GM12865 (cell line): Measurements from ENCODE around the gene C14orf132.

Source experiments
- DNase-seq: peaks from one replicate; pipeline ENCODE4 v3.0.0; 2010; ENCODE audit warnings: low read depth
- H3K4me3 ChIP-seq: 2 replicates; pipeline ENCODE4 v1.5.1; 2011; ENCODE audit warnings: mild to moderate bottlenecking, low read depth, low read length, control low read depth
- TF ChIP-seq, protein P1 (sequence below): IDR thresholded peaks from 2 replicates; pipeline ENCODE4 v1.5.1; 2011; ENCODE audit warnings: low read length, control low read depth, low read depth, inconsistent platforms; ENCODE audit not compliant: insufficient read depth; ENCODE audit errors: missing control alignments

C14orf132 gene

DNA sequence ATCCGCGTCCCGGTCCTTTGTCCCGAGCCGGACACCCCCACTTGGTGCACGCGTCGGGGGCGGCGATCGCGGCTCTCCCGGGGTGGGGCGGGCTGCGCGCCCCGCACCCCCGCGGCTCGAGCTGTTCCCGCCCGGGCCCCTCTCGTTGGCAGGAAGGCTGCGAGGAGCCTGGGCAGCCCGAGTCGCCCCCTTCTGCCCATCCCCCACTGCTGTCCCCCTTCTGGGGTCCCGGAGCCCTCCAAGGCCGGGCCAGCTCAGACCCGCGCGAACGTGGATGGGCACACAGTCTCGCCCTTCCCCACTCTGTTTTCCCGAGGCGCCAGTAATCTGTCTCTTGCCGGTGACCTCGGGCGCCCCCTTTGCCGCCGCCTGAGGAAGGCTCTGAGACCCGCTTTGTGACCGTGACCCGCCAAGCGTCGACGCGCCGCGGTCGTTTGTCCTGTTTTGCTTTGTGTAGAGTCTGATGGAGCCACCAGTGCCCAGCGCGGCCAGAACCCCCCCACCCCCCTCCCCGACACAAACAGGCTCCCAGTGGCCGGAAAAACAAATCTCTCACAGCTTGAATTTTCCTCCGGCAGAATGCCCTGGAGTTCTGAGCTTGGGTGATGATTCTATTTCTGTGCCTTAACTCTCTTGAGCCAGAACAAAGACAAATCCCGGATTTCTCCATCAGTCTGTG is 610 bp downstream of the C14orf132 start:
- TF ChIP-seq, protein P1, sequence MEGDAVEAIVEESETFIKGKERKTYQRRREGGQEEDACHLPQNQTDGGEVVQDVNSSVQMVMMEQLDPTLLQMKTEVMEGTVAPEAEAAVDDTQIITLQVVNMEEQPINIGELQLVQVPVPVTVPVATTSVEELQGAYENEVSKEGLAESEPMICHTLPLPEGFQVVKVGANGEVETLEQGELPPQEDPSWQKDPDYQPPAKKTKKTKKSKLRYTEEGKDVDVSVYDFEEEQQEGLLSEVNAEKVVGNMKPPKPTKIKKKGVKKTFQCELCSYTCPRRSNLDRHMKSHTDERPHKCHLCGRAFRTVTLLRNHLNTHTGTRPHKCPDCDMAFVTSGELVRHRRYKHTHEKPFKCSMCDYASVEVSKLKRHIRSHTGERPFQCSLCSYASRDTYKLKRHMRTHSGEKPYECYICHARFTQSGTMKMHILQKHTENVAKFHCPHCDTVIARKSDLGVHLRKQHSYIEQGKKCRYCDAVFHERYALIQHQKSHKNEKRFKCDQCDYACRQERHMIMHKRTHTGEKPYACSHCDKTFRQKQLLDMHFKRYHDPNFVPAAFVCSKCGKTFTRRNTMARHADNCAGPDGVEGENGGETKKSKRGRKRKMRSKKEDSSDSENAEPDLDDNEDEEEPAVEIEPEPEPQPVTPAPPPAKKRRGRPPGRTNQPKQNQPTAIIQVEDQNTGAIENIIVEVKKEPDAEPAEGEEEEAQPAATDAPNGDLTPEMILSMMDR, result no peak
- peak; percentile 8 for DNase-seq
- peak overlapping the region; percentile 28 for H3K4me3 ChIP-seq

DNA sequence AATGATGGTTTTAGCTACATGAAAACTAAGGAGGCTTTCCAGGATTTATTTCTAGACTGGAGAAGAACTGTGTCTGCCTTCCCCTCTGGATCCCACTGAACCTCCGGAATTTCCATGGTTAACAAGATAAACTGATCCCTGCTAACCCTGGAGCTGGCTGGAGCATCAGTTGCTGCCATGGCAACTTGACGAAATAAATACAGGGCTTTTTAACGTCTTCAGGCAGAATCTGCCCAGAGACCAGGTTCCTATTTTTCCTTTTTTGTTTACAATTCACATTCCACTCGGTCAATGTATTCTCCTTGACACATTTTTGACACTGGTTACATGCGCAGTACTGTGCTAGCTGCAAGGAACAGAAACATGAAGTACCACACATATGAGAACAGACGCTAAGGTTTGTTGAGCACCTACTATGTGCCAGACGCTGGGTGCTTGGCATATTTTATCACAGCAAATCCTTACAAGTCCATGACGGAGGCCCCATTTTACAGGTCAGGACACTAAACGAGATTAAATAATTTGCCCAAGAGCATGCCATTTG is 1.7 kb downstream of the C14orf132 start:
- H3K4me3 ChIP-seq, result no peak overlapping the region
- no peak for DNase-seq
- TF ChIP-seq, protein P1, result no peak

DNA sequence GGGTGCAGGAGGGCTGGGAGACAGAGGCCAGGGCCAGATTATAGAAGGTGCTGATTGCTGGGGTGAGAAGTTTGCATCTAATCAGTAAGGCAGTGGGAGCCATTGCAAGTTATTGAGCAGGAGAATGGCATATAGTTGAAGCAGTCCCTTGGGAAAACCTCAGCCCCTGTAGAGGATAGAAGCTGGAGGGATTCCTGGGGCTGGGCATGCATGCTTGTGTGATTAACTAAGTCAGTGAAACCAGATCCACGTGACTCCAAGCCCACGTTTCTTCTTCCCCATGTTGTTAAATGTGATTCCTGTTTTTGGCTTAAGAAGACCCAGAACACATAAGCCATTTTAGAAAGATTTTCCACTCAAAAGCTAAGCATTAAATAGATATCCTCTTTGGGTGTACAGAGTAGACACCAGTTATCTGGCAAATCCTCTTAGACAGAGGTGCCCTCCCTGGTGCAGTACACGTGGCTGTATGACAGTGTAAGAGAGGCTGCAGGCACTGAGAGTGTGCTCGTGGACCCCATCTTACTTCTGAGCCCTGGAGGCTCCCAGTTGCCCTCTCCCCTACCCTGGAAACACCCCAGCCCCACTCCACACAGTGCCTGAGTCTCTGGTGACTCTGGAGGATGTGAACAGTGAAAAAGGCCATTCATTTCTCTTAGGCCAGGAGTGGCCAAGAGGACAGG is 3.2 kb downstream of the C14orf132 start:
- H3K4me3 ChIP-seq, result no peak overlapping the region
- no peak for DNase-seq
- TF ChIP-seq, protein P1, result no peak

DNA sequence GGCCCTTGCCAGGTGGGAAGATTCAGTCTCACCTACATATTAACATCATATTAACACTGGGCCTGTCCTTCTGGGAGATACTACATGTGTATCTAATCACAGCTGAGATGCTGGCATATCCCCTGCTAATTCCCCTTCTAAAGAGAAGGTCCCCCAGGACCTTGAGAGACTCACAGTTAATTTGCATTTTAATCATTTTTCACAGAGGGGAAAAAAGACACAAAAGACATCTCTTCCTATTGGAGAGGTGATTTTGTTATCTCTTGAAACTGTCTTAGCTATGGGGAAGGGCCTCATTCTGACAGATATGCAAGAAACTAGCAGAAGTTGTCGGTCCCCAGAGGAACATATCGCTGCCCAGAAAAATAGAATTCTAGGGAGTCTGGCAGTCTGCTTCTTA is 7.5 kb downstream of the C14orf132 start:
- TF ChIP-seq, protein P1, result no peak
- no peak for DNase-seq
- no peak overlapping the region for H3K4me3 ChIP-seq

DNA sequence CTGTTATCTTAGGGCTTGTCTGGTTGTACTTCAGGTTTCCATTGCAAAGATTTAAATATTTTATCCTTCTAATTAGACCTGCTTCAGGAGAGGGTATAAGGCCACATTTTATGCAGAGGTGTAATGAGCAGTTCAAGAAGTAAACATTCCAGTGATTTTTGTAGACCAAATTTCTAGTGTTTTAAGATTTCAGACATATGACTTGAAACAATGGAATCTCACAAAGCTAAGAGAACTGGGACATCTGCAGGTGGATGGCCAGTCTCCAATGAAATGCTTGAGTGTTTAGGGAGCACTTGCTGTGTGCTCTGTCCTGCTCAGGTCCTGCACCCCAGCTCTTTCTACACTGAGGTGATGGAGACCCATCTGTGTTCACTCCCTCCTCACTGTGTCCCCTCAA is 7.9 kb downstream of the C14orf132 start:
- no peak overlapping the region for H3K4me3 ChIP-seq
- DNase-seq, result no peak
- TF ChIP-seq, protein P1, result no peak

DNA sequence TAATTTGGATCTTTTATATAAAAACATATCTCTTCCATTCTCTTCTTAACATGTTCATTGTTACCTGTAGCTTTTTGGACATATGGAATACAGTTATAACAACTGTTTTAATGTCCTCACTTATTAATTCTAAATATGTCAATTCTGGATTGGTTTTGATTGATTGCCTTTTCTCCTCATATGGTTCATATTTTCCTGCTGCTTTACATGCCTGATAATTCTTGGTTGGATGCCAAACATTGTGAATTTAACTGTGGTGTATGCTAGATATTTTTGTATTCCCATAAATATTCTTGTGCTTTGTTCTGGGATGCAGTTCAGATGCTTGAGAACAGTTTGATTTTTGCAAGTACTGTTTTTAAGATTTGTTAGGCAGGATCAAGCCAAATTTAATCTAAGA is 10.8 kb downstream of the C14orf132 start:
- TF ChIP-seq, protein P1, result no peak
- DNase-seq, result no peak
- no peak overlapping the region for H3K4me3 ChIP-seq
